ENCODE results near the gene EXOC5. TPM values are rescaled to one million over a fixed set of nuclear protein-coding genes. Genes with fewer than 3 reads are reported as not detected.

The EXOC5 gene
- total RNA-seq, 2 donors from 2014 or later, result 59.0 to 67.6 TPM

GRCh38 chr14:57168138-57168679 is 100.5 kb downstream of the EXOC5 start:
- Mint-ChIP-seq H3K4me1 (no peaks in the 10 kb centered on the region), H3K9me3 (no peaks in the 10 kb centered on the region), H3K4me3 (no peak overlapping the region), H3K27me3 (peaks cover 11% of the 10 kb centered on the region), H3K27ac (no peak overlapping the region), H3K36me3 (ENCODE audit: low read depth) (no peaks in the 10 kb centered on the region)
- no peak for ATAC-seq (replicated peaks)

GRCh38 chr14:57161583-57162234 is 107.0 kb downstream of the EXOC5 start:
- Mint-ChIP-seq H3K36me3 (ENCODE audit: low read depth) (no peaks in the 10 kb centered on the region), H3K27me3 (peaks cover 7% of the 10 kb centered on the region), H3K4me3 (no peak overlapping the region), H3K27ac (no peak overlapping the region), H3K9me3 (no peaks in the 10 kb centered on the region), H3K4me1 (no peaks in the 10 kb centered on the region)
- no peak for ATAC-seq (replicated peaks)

GRCh38 chr14:57160333-57160732 is 108.4 kb downstream of the EXOC5 start:
- Mint-ChIP-seq H3K4me3 (no peak overlapping the region), H3K9me3 (no peaks in the 10 kb centered on the region), H3K27me3 (peaks cover 17% of the 10 kb centered on the region), H3K36me3 (ENCODE audit: low read depth) (no peaks in the 10 kb centered on the region), H3K27ac (no peak overlapping the region), H3K4me1 (no peaks in the 10 kb centered on the region)
- ATAC-seq (replicated peaks), result no peak

- Mint-ChIP-seq H3K9me3 (no peaks in the 10 kb centered on the region), H3K27ac (no peak overlapping the region), H3K36me3 (ENCODE audit: low read depth) (no peaks in the 10 kb centered on the region), H3K4me3 (no peak overlapping the region), H3K4me1 (no peaks in the 10 kb centered on the region), H3K27me3 (peaks cover 18% of the 10 kb centered on the region)
- no peak for ATAC-seq (replicated peaks)
These were observed 115.4 kb downstream of the EXOC5 start for GRCh38 chr14:57153286-57153685.

Other genes starting within 250 kb of the EXOC5 start
- 10 to 100 TPM; 25.5 to 34.9 TPM for gene AP5M1, start 66 bp upstream of the EXOC5 start, total RNA-seq
- gene NAA30, start 121.7 kb upstream of the EXOC5 start, total RNA-seq, result 10 to 100 TPM; 12.5 to 20.7 TPM
- gene CCDC198, start 225.0 kb upstream of the EXOC5 start, total RNA-seq, result not detected

All from activated T-helper 17 cell treated with anti-CD3 and anti-CD28 coated beads, Interleukin-2, amount 50 U/mL, for 72 hours (primary cell).